ENCODE data around the gene FHIT.

Gene FHIT

GRCh38 chr3:60622349-60622748, 628.9 kb downstream of the FHIT start:
- Mint-ChIP-seq H3K27me3 (no peaks in the 10 kb centered on the region), H3K9me3 (peaks cover 8% of the 10 kb centered on the region), H3K27ac (no peak overlapping the region), H3K4me1 (ENCODE audit: low read depth) (no peaks in the 10 kb centered on the region), H3K36me3 (ENCODE audit: low read depth) (no peaks in the 10 kb centered on the region), H3K4me3 (no peak overlapping the region)
- intact Hi-C loops (cut with micrococcal nuclease): no loop called here

DNA sequence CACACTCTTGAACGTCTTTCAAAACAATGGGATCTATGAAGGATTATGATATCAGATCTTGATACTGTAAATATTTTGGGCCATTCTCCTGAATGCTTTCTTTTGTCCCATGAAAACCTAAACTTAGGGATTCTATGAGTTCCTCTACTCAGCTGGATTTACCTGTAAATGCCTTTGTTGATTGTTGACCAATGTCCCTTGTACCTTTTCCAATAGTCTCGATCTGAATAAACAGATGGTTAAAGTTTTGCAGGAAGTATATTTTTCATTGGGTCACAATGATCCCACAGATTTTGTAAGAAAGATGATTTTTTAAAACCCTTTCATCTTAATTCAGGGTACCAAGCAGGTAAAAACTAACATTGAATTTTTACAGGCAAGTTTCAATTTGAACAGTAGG, 634.1 kb downstream of the FHIT start:
- H3K27me3 Mint-ChIP-seq: no peaks in the 10 kb centered on the region
- H3K4me1 Mint-ChIP-seq (ENCODE audit: low read depth): no peaks in the 10 kb centered on the region
- H3K27ac Mint-ChIP-seq: no peak overlapping the region
- H3K9me3 Mint-ChIP-seq: peaks cover 8% of the 10 kb centered on the region
- H3K4me3 Mint-ChIP-seq: no peak overlapping the region
- no peaks in the 10 kb centered on the region for H3K36me3 Mint-ChIP-seq (ENCODE audit: low read depth)
- intact Hi-C loops (cut with micrococcal nuclease): no loop called here

DNA sequence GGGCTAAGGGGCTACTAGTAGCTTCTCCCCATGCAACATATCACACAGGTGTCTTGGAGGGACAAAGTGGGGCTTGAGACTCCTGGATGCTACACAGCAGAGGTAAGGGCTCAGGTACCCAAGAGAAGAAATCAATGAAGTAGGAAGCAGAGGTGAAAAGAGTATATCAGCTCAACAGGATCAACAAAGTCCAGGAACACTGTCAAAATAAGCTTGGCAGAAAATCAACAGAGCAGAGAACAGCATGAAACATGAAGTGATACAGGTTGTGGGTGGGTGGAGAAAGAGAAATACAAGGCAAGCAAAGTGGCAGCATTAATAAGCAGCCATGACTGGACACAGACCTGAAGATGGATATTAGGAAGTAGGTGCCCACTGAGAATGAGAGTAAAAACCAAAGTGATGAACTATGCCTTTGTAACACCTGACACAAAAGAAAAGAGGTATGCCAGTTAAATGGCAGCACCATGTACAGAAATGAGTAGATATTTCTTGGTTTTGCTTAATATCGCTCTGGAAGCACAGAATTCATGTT, 637.4 kb downstream of the FHIT start:
- Mint-ChIP-seq H3K4me1 (ENCODE audit: low read depth) (no peaks in the 10 kb centered on the region), H3K27ac (no peak overlapping the region), H3K36me3 (ENCODE audit: low read depth) (no peaks in the 10 kb centered on the region), H3K4me3 (no peak overlapping the region), H3K27me3 (no peaks in the 10 kb centered on the region), H3K9me3 (no peaks in the 10 kb centered on the region)
- intact Hi-C loops (cut with micrococcal nuclease): no loop called here

DNA sequence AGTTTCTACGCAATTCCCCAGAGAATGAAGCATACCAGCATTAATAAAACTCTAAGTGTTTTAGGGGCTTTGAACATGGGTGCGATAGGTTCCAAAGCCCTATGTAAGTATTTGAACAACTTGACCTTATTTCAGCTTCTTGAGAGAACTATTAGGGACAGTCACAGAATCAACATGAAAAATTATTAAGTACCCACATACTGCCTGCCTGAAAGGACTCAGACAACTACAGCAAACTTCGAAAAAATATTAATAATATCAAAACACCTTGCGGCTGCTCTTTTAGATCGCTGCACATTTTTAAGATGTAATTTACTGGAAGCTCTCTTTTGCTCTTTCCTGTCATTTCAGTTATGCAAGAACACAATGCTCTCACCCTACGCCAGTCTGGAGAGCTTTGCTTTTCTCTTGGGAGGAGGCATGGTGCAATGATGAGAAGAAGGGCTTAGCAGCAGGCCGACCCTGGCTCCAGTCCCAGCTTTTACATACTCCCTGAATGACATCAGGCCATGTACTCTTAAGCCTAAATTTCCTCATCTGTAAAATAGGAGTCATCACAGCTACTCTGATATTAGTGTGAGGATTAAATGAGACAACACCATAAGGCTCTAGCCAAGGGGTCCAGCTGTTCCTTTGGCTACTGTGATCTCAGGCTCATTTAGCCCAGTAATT, 640.7 kb downstream of the FHIT start:
- Mint-ChIP-seq H3K4me3 (no peak overlapping the region), H3K9me3 (no peaks in the 10 kb centered on the region), H3K36me3 (ENCODE audit: low read depth) (no peaks in the 10 kb centered on the region), H3K27me3 (no peaks in the 10 kb centered on the region), H3K4me1 (ENCODE audit: low read depth) (no peaks in the 10 kb centered on the region), H3K27ac (no peak overlapping the region)
- intact Hi-C loops (cut with micrococcal nuclease): no loop called here

DNA sequence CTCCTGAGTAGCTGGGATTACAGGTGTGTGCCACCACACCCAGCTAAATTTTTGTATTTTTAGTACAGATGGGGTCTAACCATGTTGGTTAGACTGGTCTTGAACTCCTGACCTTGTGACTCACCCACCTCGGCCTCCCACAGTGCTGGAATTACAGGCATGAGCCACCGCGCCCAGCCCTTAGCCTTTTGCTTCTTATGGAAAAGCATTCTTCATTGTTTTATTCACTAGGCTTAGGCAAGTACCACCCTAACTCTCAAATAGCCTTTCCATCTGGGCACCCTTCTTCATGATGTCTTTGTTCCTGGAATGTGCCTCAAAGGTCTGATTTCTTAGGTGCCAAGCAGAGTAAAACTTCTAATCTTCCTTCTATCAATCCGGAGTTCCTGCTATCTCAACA, 641.8 kb downstream of the FHIT start:
- intact Hi-C loops (cut with micrococcal nuclease): no loop called here
- Mint-ChIP-seq H3K4me1 (ENCODE audit: low read depth) (no peaks in the 10 kb centered on the region), H3K9me3 (no peaks in the 10 kb centered on the region), H3K4me3 (no peak overlapping the region), H3K27me3 (no peaks in the 10 kb centered on the region), H3K36me3 (ENCODE audit: low read depth) (no peaks in the 10 kb centered on the region), H3K27ac (no peak overlapping the region)

GRCh38 chr3:60603860-60604259, 647.4 kb downstream of the FHIT start:
- Mint-ChIP-seq H3K4me3 (no peak overlapping the region), H3K27ac (no peak overlapping the region), H3K27me3 (no peaks in the 10 kb centered on the region), H3K4me1 (ENCODE audit: low read depth) (peaks cover 9% of the 10 kb centered on the region), H3K9me3 (no peaks in the 10 kb centered on the region), H3K36me3 (ENCODE audit: low read depth) (no peaks in the 10 kb centered on the region)
- intact Hi-C loops (cut with micrococcal nuclease): no loop called here

DNA sequence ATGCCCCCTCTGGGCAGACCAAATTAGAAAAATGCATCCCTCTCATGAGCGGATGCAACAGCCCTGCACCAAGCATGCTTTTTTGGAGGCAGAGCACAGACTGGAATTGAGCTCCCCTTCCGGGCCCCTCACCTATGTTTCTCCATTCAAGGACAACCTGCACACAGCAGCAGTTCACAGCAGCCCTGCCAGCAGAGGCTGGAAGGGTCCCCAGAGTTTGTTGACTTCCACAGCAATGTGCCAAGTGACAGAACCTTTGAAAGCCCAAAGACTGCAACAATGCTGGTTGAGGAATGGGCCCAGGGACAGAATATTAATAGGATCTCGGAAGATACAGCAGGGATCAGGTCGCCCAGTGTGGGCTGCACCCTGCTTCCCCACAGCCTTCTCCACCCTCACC, 650.4 kb downstream of the FHIT start:
- no peak overlapping the region for H3K4me3 Mint-ChIP-seq
- H3K27me3 Mint-ChIP-seq: no peaks in the 10 kb centered on the region
- no peaks in the 10 kb centered on the region for H3K9me3 Mint-ChIP-seq
- H3K36me3 Mint-ChIP-seq (ENCODE audit: low read depth): no peaks in the 10 kb centered on the region
- intact Hi-C loops (cut with micrococcal nuclease): no loop called here
- no peak overlapping the region for H3K27ac Mint-ChIP-seq
- peaks cover 9% of the 10 kb centered on the region for H3K4me1 Mint-ChIP-seq (ENCODE audit: low read depth)

- Mint-ChIP-seq H3K9me3 (no peaks in the 10 kb centered on the region), H3K27ac (no peak overlapping the region), H3K4me1 (ENCODE audit: low read depth) (peaks cover 13% of the 10 kb centered on the region), H3K27me3 (no peaks in the 10 kb centered on the region), H3K36me3 (ENCODE audit: low read depth) (no peaks in the 10 kb centered on the region), H3K4me3 (no peak overlapping the region)
- intact Hi-C loops (cut with micrococcal nuclease): no loop called here
Observed at GRCh38 chr3:60599586-60599985, 651.7 kb downstream of the FHIT start.

DNA sequence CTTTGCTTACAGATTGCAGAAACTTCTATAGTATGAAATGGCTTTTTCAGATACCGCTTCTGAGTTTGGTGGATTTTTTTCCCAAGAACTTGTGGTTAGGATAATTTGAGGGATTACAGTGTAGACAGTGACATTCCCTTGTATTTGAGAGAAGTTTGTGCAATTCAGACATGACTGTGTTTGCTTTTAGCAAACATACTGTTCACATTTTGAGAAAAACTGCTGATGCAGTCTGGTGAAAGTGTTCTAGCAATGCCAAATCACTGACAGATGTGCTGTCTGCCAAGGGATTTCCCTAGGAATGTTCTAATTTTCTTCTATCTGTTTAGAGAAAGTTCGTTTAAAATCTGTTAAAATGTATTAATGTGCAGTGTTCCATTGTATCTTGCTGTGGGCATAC, 652.6 kb downstream of the FHIT start:
- intact Hi-C loops (cut with micrococcal nuclease): no loop called here
- Mint-ChIP-seq H3K27me3 (no peaks in the 10 kb centered on the region), H3K27ac (no peak overlapping the region), H3K9me3 (no peaks in the 10 kb centered on the region), H3K4me3 (no peak overlapping the region), H3K36me3 (ENCODE audit: low read depth) (no peaks in the 10 kb centered on the region), H3K4me1 (ENCODE audit: low read depth) (peaks cover 20% of the 10 kb centered on the region)

GRCh38 chr3:60594025-60594424, 657.2 kb downstream of the FHIT start:
- H3K4me3 Mint-ChIP-seq: no peak overlapping the region
- H3K27ac Mint-ChIP-seq: no peak overlapping the region
- no peaks in the 10 kb centered on the region for H3K36me3 Mint-ChIP-seq (ENCODE audit: low read depth)
- no peaks in the 10 kb centered on the region for H3K9me3 Mint-ChIP-seq
- H3K27me3 Mint-ChIP-seq: no peaks in the 10 kb centered on the region
- H3K4me1 Mint-ChIP-seq (ENCODE audit: low read depth): peaks cover 17% of the 10 kb centered on the region
- intact Hi-C loops (cut with micrococcal nuclease): no loop called here

GRCh38 chr3:60591267-60591666, 660.0 kb downstream of the FHIT start:
- no peaks in the 10 kb centered on the region for H3K9me3 Mint-ChIP-seq
- peaks cover 17% of the 10 kb centered on the region for H3K4me1 Mint-ChIP-seq (ENCODE audit: low read depth)
- no peak overlapping the region for H3K4me3 Mint-ChIP-seq
- H3K36me3 Mint-ChIP-seq (ENCODE audit: low read depth): no peaks in the 10 kb centered on the region
- H3K27me3 Mint-ChIP-seq: no peaks in the 10 kb centered on the region
- intact Hi-C loops (cut with micrococcal nuclease): no loop called here
- no peak overlapping the region for H3K27ac Mint-ChIP-seq

DNA sequence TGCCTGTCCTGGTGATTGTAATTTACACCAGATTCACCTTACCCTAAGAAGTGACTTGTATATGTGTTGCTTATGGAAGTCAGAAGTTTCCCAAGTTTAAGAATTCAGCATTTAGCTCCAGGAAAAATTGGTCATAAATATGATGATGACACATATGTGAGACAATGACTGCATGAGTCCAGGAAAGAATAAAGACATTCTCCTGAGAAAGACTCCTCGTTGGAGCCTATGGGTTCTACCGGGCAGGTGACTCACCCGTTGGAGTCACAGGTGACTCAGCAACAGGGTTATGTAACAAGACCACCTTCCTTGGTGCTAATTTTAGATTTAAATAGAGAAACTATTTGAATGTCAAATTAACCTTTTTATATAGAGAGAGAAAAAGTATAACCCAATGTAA, 662.4 kb downstream of the FHIT start:
- H3K4me3 Mint-ChIP-seq: no peak overlapping the region
- H3K36me3 Mint-ChIP-seq (ENCODE audit: low read depth): no peaks in the 10 kb centered on the region

GRCh38 chr3:60585918-60586317, 665.3 kb downstream of the FHIT start:
- no peaks in the 10 kb centered on the region for H3K36me3 Mint-ChIP-seq (ENCODE audit: low read depth)
- H3K9me3 Mint-ChIP-seq: no peaks in the 10 kb centered on the region
- no peak overlapping the region for H3K4me3 Mint-ChIP-seq
- peaks cover 7% of the 10 kb centered on the region for H3K4me1 Mint-ChIP-seq (ENCODE audit: low read depth)
- no peaks in the 10 kb centered on the region for H3K27me3 Mint-ChIP-seq
- no peak overlapping the region for H3K27ac Mint-ChIP-seq
- intact Hi-C loops (cut with micrococcal nuclease): no loop called here

More for the DNA sequence above, 662.4 kb downstream of the FHIT start:
- H3K9me3 Mint-ChIP-seq: no peaks in the 10 kb centered on the region
- H3K4me1 Mint-ChIP-seq (ENCODE audit: low read depth): peaks cover 7% of the 10 kb centered on the region
- intact Hi-C loops (cut with micrococcal nuclease): no loop called here
- no peak overlapping the region for H3K27ac Mint-ChIP-seq
- no peaks in the 10 kb centered on the region for H3K27me3 Mint-ChIP-seq

DNA sequence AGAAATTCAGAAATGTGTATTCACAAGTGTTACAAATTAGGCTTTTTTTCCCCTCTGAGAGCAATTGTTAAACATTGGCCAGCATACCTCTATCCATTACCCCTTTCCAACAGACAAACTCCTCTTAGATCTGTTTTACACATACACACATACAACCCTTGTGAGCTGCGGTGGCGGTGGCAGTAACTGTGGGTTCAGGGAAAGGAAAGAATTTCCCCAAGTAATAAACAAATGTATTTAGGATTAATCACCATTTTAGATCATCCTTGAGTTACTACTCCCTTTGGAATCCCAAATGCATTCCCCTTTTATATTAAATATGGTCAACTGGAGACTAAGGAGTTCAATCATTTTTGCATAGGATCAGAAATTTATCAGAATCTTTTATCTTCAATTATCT, 667.0 kb downstream of the FHIT start:
- Mint-ChIP-seq H3K4me3 (no peak overlapping the region), H3K36me3 (ENCODE audit: low read depth) (no peaks in the 10 kb centered on the region), H3K4me1 (ENCODE audit: low read depth) (peaks cover 2% of the 10 kb centered on the region), H3K27me3 (no peaks in the 10 kb centered on the region), H3K9me3 (no peaks in the 10 kb centered on the region), H3K27ac (no peak overlapping the region)
- intact Hi-C loops (cut with micrococcal nuclease): no loop called here

DNA sequence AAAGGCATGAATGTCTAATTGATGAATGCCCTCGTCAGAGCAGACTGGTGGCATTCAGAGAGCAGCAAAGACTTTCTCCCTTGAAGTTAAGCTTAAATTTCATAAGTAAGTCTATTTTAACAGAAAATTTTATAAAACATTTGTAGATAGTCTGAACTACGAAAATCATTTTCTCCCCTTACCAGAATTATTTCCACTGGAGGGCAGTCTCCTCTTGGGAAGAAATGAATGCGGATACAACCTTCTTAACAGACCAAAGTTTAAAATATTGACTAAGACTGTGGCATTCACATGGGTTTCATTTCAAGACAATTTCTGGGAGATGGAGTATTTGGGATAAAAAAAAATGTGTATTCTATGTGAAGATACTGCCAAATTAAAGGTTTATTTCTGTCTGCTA, 669.0 kb downstream of the FHIT start:
- intact Hi-C loops (cut with micrococcal nuclease): no loop called here
- Mint-ChIP-seq H3K36me3 (ENCODE audit: low read depth) (no peaks in the 10 kb centered on the region), H3K27me3 (no peaks in the 10 kb centered on the region), H3K4me1 (ENCODE audit: low read depth) (no peaks in the 10 kb centered on the region), H3K9me3 (no peaks in the 10 kb centered on the region), H3K4me3 (no peak overlapping the region), H3K27ac (no peak overlapping the region)

Measured in dendritic cell treated with granulocyte-macrophage colony-stimulating factor and Interleukin-4, amounts not matched to agents 40 ng/mL and 50 ng/mL, for 4 days (primary cell).